ENCODE measurements around the gene PAPPA. TPM values are rescaled to one million over a fixed set of nuclear protein-coding genes. Genes with fewer than 3 reads are reported as not detected.

PAPPA gene
- total RNA-seq, 1 experiment from 2014 or later: 0.17 TPM

DNA sequence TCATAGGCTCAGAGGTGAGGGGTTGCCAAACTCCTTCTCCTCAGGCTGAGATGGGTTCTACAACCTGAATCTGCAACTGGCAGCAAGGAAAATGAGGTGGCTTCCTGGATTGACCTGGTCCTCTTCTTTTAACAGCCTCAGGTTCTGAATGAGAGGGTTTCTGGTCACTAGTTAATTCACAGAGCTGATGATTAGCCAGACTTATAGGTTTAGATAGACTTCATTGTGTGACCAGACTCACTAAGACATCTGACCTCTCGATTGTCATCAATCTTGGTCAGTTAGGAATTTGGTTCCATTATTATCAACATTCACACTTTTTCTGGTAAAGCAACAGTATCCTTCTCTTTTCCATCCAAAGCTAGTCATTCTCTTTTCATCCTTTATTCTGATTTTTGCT, 257.9 kb downstream of the PAPPA start:
- Mint-ChIP-seq H3K9me3 (no peaks in the 10 kb centered on the region), H3K4me3 (no peak overlapping the region), H3K27ac (no peak overlapping the region; a peak in 1 of 7 replicates), H3K27me3 (ENCODE audit: low read depth) (no peaks in the 10 kb centered on the region), H3K36me3 (ENCODE audit: insufficient read depth in 1 of 3, low read depth in 3 of 3) (no peaks in the 10 kb centered on the region), H3K4me1 (no peaks in the 10 kb centered on the region)
- Histone ChIP-seq H3K27me3 (ENCODE audit: insufficient read depth, low read length) (no peaks in the 10 kb centered on the region), H2BK120ac (ENCODE audit: low read depth, low read length, poor library complexity, severe bottlenecking) (no peak overlapping the region), H3K56ac (ENCODE audit: insufficient read length, low read depth, low read length) (no peak overlapping the region), H3K4me1 (ENCODE audit: insufficient read depth, low read length) (no peaks in the 10 kb centered on the region), H2AK5ac (ENCODE audit: insufficient read length, low read length) (no peak overlapping the region), H3T11ph (ENCODE audit: low read length) (no peak overlapping the region), H2BK15ac (ENCODE audit: low read depth, low read length) (no peak overlapping the region), H4K8ac (replicated peaks; ENCODE audit: insufficient read length, low read depth, low read length) (no peak overlapping the region), H3K23me2 (ENCODE audit: insufficient read length, low read depth, low read length, poor library complexity, severe bottlenecking) (no peaks in the 10 kb centered on the region), H2BK20ac (ENCODE audit: low read depth, low read length, poor library complexity, severe bottlenecking) (no peak overlapping the region), H2AFZ (ENCODE audit: low read length) (no peak overlapping the region), H3K79me2 (ENCODE audit: insufficient read depth, low read length) (no peaks in the 10 kb centered on the region), H3K4me2 (ENCODE audit: insufficient read depth, insufficient read length, low read length) (no peak overlapping the region), H3K9me3 (ENCODE audit: control insufficient read depth, low read depth, low read length) (no peaks in the 10 kb centered on the region), H4K20me1 (ENCODE audit: control insufficient read depth, insufficient read depth, insufficient read length) (no peaks in the 10 kb centered on the region), H2BK5ac (ENCODE audit: insufficient read length, low read length) (no peak overlapping the region), H3K79me1 (ENCODE audit: insufficient read depth, low read depth, low read length, poor library complexity, severe bottlenecking) (no peaks in the 10 kb centered on the region), H2BK12ac (ENCODE audit: insufficient read length, low read depth, low read length) (no peak overlapping the region), H3K4ac (ENCODE audit: low read depth, low read length) (no peak overlapping the region), H3K14ac (ENCODE audit: insufficient read depth, low read length) (no peak overlapping the region), H4K91ac (ENCODE audit: insufficient read length, low read depth, low read length) (no peak overlapping the region), H3K18ac (ENCODE audit: insufficient read length, low read depth, low read length) (no peak overlapping the region), H3K9ac (ENCODE audit: extremely low read depth, insufficient read length, low read length) (no peak overlapping the region), H3K23ac (ENCODE audit: insufficient read length, low read depth, low read length) (no peak overlapping the region), H4K5ac (ENCODE audit: insufficient read length, low read depth, low read length) (no peak overlapping the region), H3K27ac (ENCODE audit: insufficient read length, low read depth, low read length) (no peak overlapping the region)
- no CpG with 5 or more reads among the region's 1 CpG for WGBS (ENCODE audit: extremely low coverage, insufficient read length, low lambda C conversion rate)
- TF ChIP-seq, protein P1, sequence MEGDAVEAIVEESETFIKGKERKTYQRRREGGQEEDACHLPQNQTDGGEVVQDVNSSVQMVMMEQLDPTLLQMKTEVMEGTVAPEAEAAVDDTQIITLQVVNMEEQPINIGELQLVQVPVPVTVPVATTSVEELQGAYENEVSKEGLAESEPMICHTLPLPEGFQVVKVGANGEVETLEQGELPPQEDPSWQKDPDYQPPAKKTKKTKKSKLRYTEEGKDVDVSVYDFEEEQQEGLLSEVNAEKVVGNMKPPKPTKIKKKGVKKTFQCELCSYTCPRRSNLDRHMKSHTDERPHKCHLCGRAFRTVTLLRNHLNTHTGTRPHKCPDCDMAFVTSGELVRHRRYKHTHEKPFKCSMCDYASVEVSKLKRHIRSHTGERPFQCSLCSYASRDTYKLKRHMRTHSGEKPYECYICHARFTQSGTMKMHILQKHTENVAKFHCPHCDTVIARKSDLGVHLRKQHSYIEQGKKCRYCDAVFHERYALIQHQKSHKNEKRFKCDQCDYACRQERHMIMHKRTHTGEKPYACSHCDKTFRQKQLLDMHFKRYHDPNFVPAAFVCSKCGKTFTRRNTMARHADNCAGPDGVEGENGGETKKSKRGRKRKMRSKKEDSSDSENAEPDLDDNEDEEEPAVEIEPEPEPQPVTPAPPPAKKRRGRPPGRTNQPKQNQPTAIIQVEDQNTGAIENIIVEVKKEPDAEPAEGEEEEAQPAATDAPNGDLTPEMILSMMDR (conservative IDR thresholded peaks at IDR 0.05): no peak
- DNase-seq: no peak

Data from H9 (cell line).